HG03280 (cell line): ENCODE measurements around the gene LRRC8A.
"Not testable (repeated sequence)": the region's sequence is repeated elsewhere in the genome, so short reads cannot be mapped to it uniquely, and the experiment has no call there.

Experiments
- ATAC-seq: cut with Tn5 transposase; IDR thresholded peaks from one replicate; pipeline ENCODE4 v1.9.1; 2021; ENCODE audit warnings: mild to moderate bottlenecking, moderate library complexity; ENCODE audit not compliant: unreplicated experiment

Gene LRRC8A

DNA sequence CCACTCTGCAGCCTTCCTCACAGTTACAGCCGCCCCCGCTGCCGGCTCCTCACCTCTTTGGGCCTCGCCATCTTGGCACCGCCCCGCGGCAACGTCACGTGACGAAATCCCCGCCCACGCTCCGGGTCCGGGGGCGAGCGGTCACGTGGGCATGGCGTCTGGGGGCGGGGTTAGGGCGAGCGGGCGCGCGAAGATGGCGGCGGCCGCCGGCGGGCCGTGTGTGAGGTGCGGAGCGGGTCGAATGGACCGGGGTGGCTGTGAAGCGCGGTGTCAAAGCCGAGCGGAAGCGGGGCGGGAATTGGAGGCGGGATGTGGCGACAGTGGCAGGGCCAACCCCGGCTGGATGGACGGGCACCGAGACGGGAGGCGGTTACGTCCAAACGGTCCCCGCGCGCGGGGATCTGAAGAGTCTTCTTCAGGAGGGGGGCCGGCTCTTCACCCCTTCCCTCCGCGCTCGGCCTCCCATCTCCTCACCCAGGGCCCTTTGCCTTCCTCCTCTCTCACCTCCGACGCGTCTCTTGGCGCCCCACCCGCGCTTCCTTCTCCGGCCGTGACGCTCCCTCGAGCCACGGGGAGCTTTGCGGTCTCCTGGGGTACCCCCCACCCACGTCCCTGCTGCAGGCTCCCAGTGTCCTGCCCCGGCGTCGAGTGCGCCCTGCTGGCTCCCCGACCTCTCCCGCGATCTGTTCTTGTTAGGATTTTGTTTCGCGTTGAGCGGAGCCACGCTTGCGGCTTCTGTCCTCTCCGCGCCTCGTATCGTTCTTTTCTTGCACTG is 65.8 kb downstream of the LRRC8A start, which contains the start of the genes DOLK and NUP188:
DOLK (minus strand) TSS at position 77 of the 775 bp plus-strand sequence. CDS start 300 bp downstream, outside the sequence.
NUP188 (plus strand) TSS at position 173 of the 775 bp plus-strand sequence; CDS start at position 194, 21 bp downstream.
- ATAC-seq: peak; percentile 72

- ATAC-seq: not testable (repeated sequence)
Observed at GRCh38 chr9:128961403-128961802, 79.5 kb downstream of the LRRC8A start.
